Neural cell (in vitro differentiated cells): Measurements from ENCODE around the gene YPEL4. TPM values are rescaled to one million over a fixed set of nuclear protein-coding genes. Genes with fewer than 3 reads are reported as not detected.
A peak's percentile ranks its signal among the peaks of the same experiment; 100 is the strongest.

ENCODE experiments used
- H2AFZ ChIP-seq: fragments of 200-600, 300-800 bp; sonication (generic), shearing (Covaris generic); 2 replicates; pipeline ENCODE4 v1.6.0; 2014; ENCODE audit warnings: low read depth, mild to moderate bottlenecking, antibody characterized with exemption, low read length, moderate library complexity
- H3F3A ChIP-seq: fragments of 200-600 bp; shearing (Covaris generic); 2 replicates; pipeline ENCODE4 v1.6.1; 2016; ENCODE audit warnings: mild to moderate bottlenecking, moderate library complexity, mixed read lengths, antibody characterized with exemption, low read length; ENCODE audit not compliant: insufficient read depth, poor library complexity, severe bottlenecking
- H3K27ac ChIP-seq: fragments of 200-600, 300-800 bp; sonication (generic), shearing (Covaris generic); 2 replicates; pipeline ENCODE4 v1.5.1; 2014; ENCODE audit warnings: mild to moderate bottlenecking, low read length, moderate library complexity
- H3K27me3 ChIP-seq: fragments of 300-800, 200-600 bp; sonication (generic), shearing (Covaris generic); 2 replicates; pipeline ENCODE4 v1.6.0; 2014; ENCODE audit warnings: mild to moderate bottlenecking, low read depth, low read length, moderate library complexity; ENCODE audit not compliant: insufficient read depth
- H3K36me3 ChIP-seq: fragments of 300-800, 200-600 bp; sonication (generic), shearing (Covaris generic); 2 replicates; pipeline ENCODE4 v1.5.1; 2014; ENCODE audit warnings: mild to moderate bottlenecking, antibody characterized with exemption, low read length, moderate library complexity; ENCODE audit not compliant: insufficient read depth
- H3K4me2 ChIP-seq: fragments of 300-800, 200-600 bp; sonication (generic), shearing (Covaris generic); 2 replicates; pipeline ENCODE4 v1.6.0; 2014; ENCODE audit warnings: mild to moderate bottlenecking, low read length
- H3K4me3 ChIP-seq: fragments of 300-800, 200-600 bp; sonication (generic), shearing (Covaris generic); 2 replicates; pipeline ENCODE4 v1.5.1; 2014; ENCODE audit warnings: mild to moderate bottlenecking, low read length, moderate library complexity
- H3K79me2 ChIP-seq: fragments of 200-600 bp; shearing (Covaris generic); replicated peaks from 2 replicates; pipeline ENCODE4 v1.6.0; 2014; ENCODE audit warnings: mild to moderate bottlenecking, low read length, moderate library complexity; ENCODE audit not compliant: insufficient read depth
- H3K9ac ChIP-seq: fragments of 300-800, 200-600 bp; sonication (generic), shearing (Covaris generic); 2 replicates; pipeline ENCODE4 v1.6.1; 2016; ENCODE audit warnings: mild to moderate bottlenecking, low read length, mixed read lengths
- H3K9me2 ChIP-seq: fragments of 200-600 bp; shearing (Covaris generic); 2 replicates; pipeline ENCODE4 v1.6.1; 2016; ENCODE audit warnings: mild to moderate bottlenecking, low read length, mixed read lengths; ENCODE audit not compliant: insufficient read depth
- H3K9me3 ChIP-seq: fragments of 200-600, 300-800 bp; sonication (generic), shearing (Covaris generic); 2 replicates; pipeline ENCODE4 v1.6.1; 2016; ENCODE audit warnings: mild to moderate bottlenecking, mixed run types, low read length, moderate library complexity, mixed read lengths
- H4K20me1 ChIP-seq: fragments of 200-600 bp; shearing (Covaris generic); 2 replicates; pipeline ENCODE4 v1.6.1; 2016; ENCODE audit warnings: mild to moderate bottlenecking, mixed run types; ENCODE audit not compliant: insufficient read depth
- CTCF ChIP-seq: fragments of 450-650 bp; IDR thresholded peaks from 2 replicates; pipeline ENCODE4 v1.5.1; 2014; ENCODE audit warnings: antibody characterized with exemption, mild to moderate bottlenecking, moderate library complexity; ENCODE audit not compliant: poor library complexity, severe bottlenecking
- EP300 ChIP-seq: fragments of 450-650 bp; conservative IDR thresholded peaks from 2 replicates; pipeline ENCODE4 v1.6.1; 2014; ENCODE audit warnings: antibody characterized with exemption, mild to moderate bottlenecking, moderate library complexity; ENCODE audit not compliant: poor library complexity, severe bottlenecking
- EZH2 ChIP-seq: fragments of 200-600, 300-800 bp; shearing (Covaris generic), sonication (generic); IDR thresholded peaks from 2 replicates; pipeline ENCODE4 v1.6.1; 2014; ENCODE audit warnings: antibody characterized with exemption, low read length, borderline replicate concordance, mild to moderate bottlenecking; ENCODE audit not compliant: insufficient read depth, poor library complexity, severe bottlenecking
- MXI1 ChIP-seq: fragments of 450-650 bp; conservative IDR thresholded peaks from 2 replicates; pipeline ENCODE4 v1.6.1; 2014; ENCODE audit warnings: antibody characterized with exemption, mild to moderate bottlenecking; ENCODE audit not compliant: poor library complexity, severe bottlenecking
- POLR2AphosphoS5 ChIP-seq: IDR thresholded peaks from 2 replicates; pipeline ENCODE4 v1.6.1; 2012
- RAD21 ChIP-seq: fragments of 450-650 bp; conservative IDR thresholded peaks from 2 replicates; pipeline ENCODE4 v1.6.1; 2014; ENCODE audit warnings: antibody characterized with exemption, mild to moderate bottlenecking, moderate library complexity
- SMC3 ChIP-seq: fragments of 450-650 bp; conservative IDR thresholded peaks from 2 replicates; pipeline ENCODE4 v1.6.1; 2014; ENCODE audit warnings: antibody characterized with exemption, mild to moderate bottlenecking, moderate library complexity; ENCODE audit not compliant: poor library complexity
- TAF1 ChIP-seq: IDR thresholded peaks from 2 replicates; pipeline ENCODE4 v1.6.1; 2012; ENCODE audit warnings: low read depth
- polyA plus RNA-seq: library from polyadenylated mRNA; depleted of rRNA; stranded (reverse); fragments of >200 nt; gene quantifications from 2 replicates; pipeline ENCODE4 v1.2.3, GENCODE V29; 2014
- TF ChIP-seq, protein P1 (sequence below): IDR thresholded peaks from 2 replicates; pipeline ENCODE4 v1.6.1; 2012; ENCODE audit warnings: borderline replicate concordance

The YPEL4 gene
- polyA plus RNA-seq, 1 donor from 2014 or later = 18.4 TPM

GRCh38 chr11:57646799-57647303, 2.9 kb downstream of the YPEL4 start:
- H3K9me2 ChIP-seq = no peaks in the 10 kb centered on the region
- no peak for TF ChIP-seq CTCF
- no peak for TF ChIP-seq MXI1
- no peak for TF ChIP-seq RAD21
- no peak for TF ChIP-seq EP300
- no peak for TF ChIP-seq EZH2
- no peak for TF ChIP-seq SMC3
- TF ChIP-seq POLR2AphosphoS5 = no peak
- TF ChIP-seq, protein P1, sequence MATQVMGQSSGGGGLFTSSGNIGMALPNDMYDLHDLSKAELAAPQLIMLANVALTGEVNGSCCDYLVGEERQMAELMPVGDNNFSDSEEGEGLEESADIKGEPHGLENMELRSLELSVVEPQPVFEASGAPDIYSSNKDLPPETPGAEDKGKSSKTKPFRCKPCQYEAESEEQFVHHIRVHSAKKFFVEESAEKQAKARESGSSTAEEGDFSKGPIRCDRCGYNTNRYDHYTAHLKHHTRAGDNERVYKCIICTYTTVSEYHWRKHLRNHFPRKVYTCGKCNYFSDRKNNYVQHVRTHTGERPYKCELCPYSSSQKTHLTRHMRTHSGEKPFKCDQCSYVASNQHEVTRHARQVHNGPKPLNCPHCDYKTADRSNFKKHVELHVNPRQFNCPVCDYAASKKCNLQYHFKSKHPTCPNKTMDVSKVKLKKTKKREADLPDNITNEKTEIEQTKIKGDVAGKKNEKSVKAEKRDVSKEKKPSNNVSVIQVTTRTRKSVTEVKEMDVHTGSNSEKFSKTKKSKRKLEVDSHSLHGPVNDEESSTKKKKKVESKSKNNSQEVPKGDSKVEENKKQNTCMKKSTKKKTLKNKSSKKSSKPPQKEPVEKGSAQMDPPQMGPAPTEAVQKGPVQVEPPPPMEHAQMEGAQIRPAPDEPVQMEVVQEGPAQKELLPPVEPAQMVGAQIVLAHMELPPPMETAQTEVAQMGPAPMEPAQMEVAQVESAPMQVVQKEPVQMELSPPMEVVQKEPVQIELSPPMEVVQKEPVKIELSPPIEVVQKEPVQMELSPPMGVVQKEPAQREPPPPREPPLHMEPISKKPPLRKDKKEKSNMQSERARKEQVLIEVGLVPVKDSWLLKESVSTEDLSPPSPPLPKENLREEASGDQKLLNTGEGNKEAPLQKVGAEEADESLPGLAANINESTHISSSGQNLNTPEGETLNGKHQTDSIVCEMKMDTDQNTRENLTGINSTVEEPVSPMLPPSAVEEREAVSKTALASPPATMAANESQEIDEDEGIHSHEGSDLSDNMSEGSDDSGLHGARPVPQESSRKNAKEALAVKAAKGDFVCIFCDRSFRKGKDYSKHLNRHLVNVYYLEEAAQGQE = no peak
- no peak for TF ChIP-seq TAF1
- peak overlapping the region; percentile 76 for H3K4me3 ChIP-seq
- H3K9ac ChIP-seq = peak overlapping the region; percentile 97
- H2AFZ ChIP-seq = no peak overlapping the region
- no peak overlapping the region for H3K27ac ChIP-seq
- no peaks in the 10 kb centered on the region for H3K27me3 ChIP-seq
- peaks cover 10% of the 10 kb centered on the region for H3K79me2 ChIP-seq
- no peaks in the 10 kb centered on the region for H4K20me1 ChIP-seq
- peak overlapping the region; percentile 29 for H3K4me2 ChIP-seq
- H3K9me3 ChIP-seq = no peaks in the 10 kb centered on the region
- no peaks in the 10 kb centered on the region for H3F3A ChIP-seq
- no peaks in the 10 kb centered on the region for H3K36me3 ChIP-seq

- H2AFZ ChIP-seq = no peak overlapping the region
- no peak for TF ChIP-seq EP300
- TF ChIP-seq RAD21 = no peak
- TF ChIP-seq SMC3 = no peak
- TF ChIP-seq, protein P1 = no peak
- no peak for TF ChIP-seq CTCF
- no peak for TF ChIP-seq MXI1
- TF ChIP-seq POLR2AphosphoS5 = no peak
- no peak for TF ChIP-seq TAF1
- no peak for TF ChIP-seq EZH2
- no peaks in the 10 kb centered on the region for H3K27me3 ChIP-seq
- no peak overlapping the region for H3K27ac ChIP-seq
- H3K9me3 ChIP-seq = no peaks in the 10 kb centered on the region
- H3F3A ChIP-seq = no peaks in the 10 kb centered on the region
- no peaks in the 10 kb centered on the region for H3K36me3 ChIP-seq
- peak overlapping the region; percentile 76 for H3K4me3 ChIP-seq
- H3K79me2 ChIP-seq = peaks cover 15% of the 10 kb centered on the region
- no peaks in the 10 kb centered on the region for H4K20me1 ChIP-seq
- H3K9ac ChIP-seq = peak overlapping the region; percentile 97
- H3K4me2 ChIP-seq = peak overlapping the region; percentile 29
- H3K9me2 ChIP-seq = no peaks in the 10 kb centered on the region
These were observed 3.4 kb downstream of the YPEL4 start for GRCh38 chr11:57646194-57646798.
